Measurements from ENCODE around the gene APCDD1L. TPM values are rescaled to one million over a fixed set of nuclear protein-coding genes. Genes with fewer than 3 reads are reported as not detected.

APCDD1L gene
- total and polyA plus RNA-seq, 2 of the 8 experiments (the other 6 are each of a cell fraction or from before 2014, with no cell fraction given), result 0.83 to 3.1 TPM

- TF ChIP-seq CEBPB (IDR thresholded peaks at IDR 0.05; ENCODE audit: low read depth, low read length), result 0 out of 2 replicates have a peak, but pooled peaks have one; percentile 28
- no peak for TF ChIP-seq ASH2L (IDR thresholded peaks at IDR 0.05; ENCODE audit: low read length)
- no peak for TF ChIP-seq SIRT6 (IDR thresholded peaks at IDR 0.05; ENCODE audit: low read length)
- no peak for TF ChIP-seq TEAD4 (IDR thresholded peaks at IDR 0.05; ENCODE audit: low read depth, low read length)
- TF ChIP-seq, protein P1, sequence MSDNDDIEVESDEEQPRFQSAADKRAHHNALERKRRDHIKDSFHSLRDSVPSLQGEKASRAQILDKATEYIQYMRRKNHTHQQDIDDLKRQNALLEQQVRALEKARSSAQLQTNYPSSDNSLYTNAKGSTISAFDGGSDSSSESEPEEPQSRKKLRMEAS (IDR thresholded peaks at IDR 0.05), result no peak
- TF ChIP-seq, protein P2, sequence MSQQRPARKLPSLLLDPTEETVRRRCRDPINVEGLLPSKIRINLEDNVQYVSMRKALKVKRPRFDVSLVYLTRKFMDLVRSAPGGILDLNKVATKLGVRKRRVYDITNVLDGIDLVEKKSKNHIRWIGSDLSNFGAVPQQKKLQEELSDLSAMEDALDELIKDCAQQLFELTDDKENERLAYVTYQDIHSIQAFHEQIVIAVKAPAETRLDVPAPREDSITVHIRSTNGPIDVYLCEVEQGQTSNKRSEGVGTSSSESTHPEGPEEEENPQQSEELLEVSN (IDR thresholded peaks at IDR 0.05), result peak; percentile 1; the same call in 1 of the 2 replicates
- H2BK5ac ChIP-seq (ENCODE audit: low read depth, low read length), result no peak overlapping the region
- H2AFZ ChIP-seq (ENCODE audit: low read length), result no peak overlapping the region
- DNase-seq (ENCODE audit: low read depth in 1 of 2, low spot score in 2 of 2), result no peak
- H3K4ac ChIP-seq (replicated peaks; ENCODE audit: insufficient read length, low read depth, low read length), result no peak overlapping the region
- no peak overlapping the region for H2AK5ac ChIP-seq (ENCODE audit: low read depth, low read length)
- no peaks in the 10 kb centered on the region for H3K27me3 ChIP-seq (replicated peaks in 1 of 4; ENCODE audit: control insufficient read depth in 3 of 4, extremely low read depth in 1 of 4, insufficient read depth in 3 of 4, low read length in 3 of 4)
- POLR2A ChIA-PET (ENCODE audit: partially characterized antibody), result no interaction called here
- CTCF ChIA-PET (ENCODE audit: partially characterized antibody), result interaction anchor here (1.6 to 5.1 kb wide), 3 partner anchors 11 to 199 kb away, joined by 3 to 27 read pairs (median 12); no protein-coding TSS in a partner anchor
- no peaks in the 10 kb centered on the region for H3K9me3 ChIP-seq (ENCODE audit: insufficient read depth in 2 of 2, low read depth in 1 of 2, low read length in 1 of 2)
- WGBS, 2 experiments (ENCODE audit: extremely low coverage in 1 of 2, insufficient coverage in 1 of 2, insufficient read length in 1 of 2, insufficient replicate concordance in 2 of 2, low coverage in 1 of 2, low lambda C conversion rate in 2 of 2, missing lambda C conversion rate in 1 of 2), result 63% methylated on average over 6 of the region's 6 CpGs; no CpG with 5 or more reads in 1 of the 2 experiments
- H4K20me1 ChIP-seq (replicated peaks in 1 of 2; ENCODE audit: control insufficient read depth in 1 of 2, insufficient read depth in 2 of 2, low read length in 2 of 2), result peaks cover 0 to 2% of the 10 kb centered on the region in 2 experiments
- H3K9ac ChIP-seq (replicated peaks in 1 of 4; ENCODE audit: extremely low read depth in 1 of 4, low read depth in 3 of 4, low read length in 3 of 4), result no peak overlapping the region
- no peak overlapping the region for H2BK15ac ChIP-seq (ENCODE audit: low read length)
- peaks cover 0 to 22% (median 14%) of the 10 kb centered on the region in 4 experiments; a peak in 5 of 7 replicates for H3K4me1 ChIP-seq (replicated peaks in 1 of 4; ENCODE audit: control insufficient read depth in 3 of 4, insufficient read depth in 4 of 4, low read length in 3 of 4)
- H3K56ac ChIP-seq (replicated peaks; ENCODE audit: insufficient read length, low read depth, low read length), result no peak overlapping the region
- H2BK12ac ChIP-seq (ENCODE audit: low read depth, low read length), result no peak overlapping the region
- H3K23ac ChIP-seq (ENCODE audit: insufficient read length), result no peak overlapping the region
- H3K14ac ChIP-seq (ENCODE audit: insufficient read length), result no peak overlapping the region
- H4K8ac ChIP-seq (ENCODE audit: extremely low read depth, insufficient read depth, low read length), result no peak overlapping the region
- no peak for FAIRE-seq
- no peaks in the 10 kb centered on the region for H3K23me2 ChIP-seq (ENCODE audit: low read depth, low read length)
- no peak overlapping the region for H4K5ac ChIP-seq (ENCODE audit: insufficient read length, low read depth, low read length)
- H4K91ac ChIP-seq (replicated peaks; ENCODE audit: insufficient read length, low read length), result peak overlapping the region; percentile 41
- H3K18ac ChIP-seq (ENCODE audit: extremely low read depth, low read length), result peak overlapping the region; percentile 42; the same call in 1 of the 2 replicates
- H3K36me3 ChIP-seq (ENCODE audit: control insufficient read depth in 2 of 4, insufficient read depth in 4 of 4, low read length in 3 of 4), result no peaks in the 10 kb centered on the region
- H3K4me3 ChIP-seq (ENCODE audit: extremely low read depth in 1 of 4, insufficient read depth in 2 of 4, low read depth in 3 of 4, low read length in 4 of 4), result no peak overlapping the region
- H3K4me2 ChIP-seq (ENCODE audit: insufficient read depth in 1 of 2, low read depth in 2 of 2, low read length in 2 of 2), result peak overlapping the region; percentile 39 to 40; a peak in 3 of 4 replicates
- H3K79me1 ChIP-seq (ENCODE audit: low read depth, low read length), result peaks cover 5% of the 10 kb centered on the region; the same call in 1 of the 2 replicates
- H3K27ac ChIP-seq (ENCODE audit: low read depth, low read length), result no peak overlapping the region
- no peak overlapping the region for H2BK120ac ChIP-seq (replicated peaks; ENCODE audit: low read depth, low read length)
- H2BK20ac ChIP-seq (ENCODE audit: low read length), result no peak overlapping the region
- peaks cover 13 to 83% of the 10 kb centered on the region in 2 experiments; a peak in 3 of 4 replicates for H3K79me2 ChIP-seq (ENCODE audit: control insufficient read depth in 1 of 2, insufficient read depth in 2 of 2, low read length in 2 of 2)
Measured at GRCh38 chr20:58435237-58435636, 80.0 kb downstream of the APCDD1L start.
